AG09319 (cell line): ENCODE results near the gene RPL32.

Source experiments
- DNase-seq: peaks from one replicate; pipeline ENCODE4 v3.0.0-alpha.2; 2010; ENCODE audit warnings: low read depth; ENCODE audit errors: extremely low read depth
- CTCF ChIP-seq: IDR thresholded peaks from 2 replicates; pipeline ENCODE4 v1.5.1; 2011; ENCODE audit warnings: low read depth, mild to moderate bottlenecking, inconsistent platforms, low read length, moderate library complexity

The RPL32 gene

GRCh38 chr3:12810961-12811360 lies 30.4 kb downstream of the RPL32 start:
- TF ChIP-seq CTCF: no peak
- no peak for DNase-seq

GRCh38 chr3:12810013-12810780 lies 31.2 kb downstream of the RPL32 start:
- TF ChIP-seq CTCF: peak; percentile 44
- DNase-seq: peak; percentile 76

- DNase-seq: no peak
- no peak for TF ChIP-seq CTCF
These were observed 31.9 kb downstream of the RPL32 start for GRCh38 chr3:12809435-12809834.

- no peak for DNase-seq
- no peak for TF ChIP-seq CTCF
These were observed 32.4 kb downstream of the RPL32 start for GRCh38 chr3:12809001-12809400.

- DNase-seq: no peak
- no peak for TF ChIP-seq CTCF
These were observed 32.8 kb downstream of the RPL32 start for GRCh38 chr3:12808587-12808986.

- DNase-seq: no peak
- no peak for TF ChIP-seq CTCF
These were observed 33.6 kb downstream of the RPL32 start for GRCh38 chr3:12807601-12808359.

GRCh38 chr3:12807066-12807465 lies 34.3 kb downstream of the RPL32 start:
- DNase-seq: no peak
- no peak for TF ChIP-seq CTCF
